Stimulated activated CD8-positive, alpha-beta memory T cell treated with anti-CD3 and anti-CD28 coated beads, Interleukin-4, amount 100 ng/mL, for 24 hours (primary cell): ENCODE results near the gene KMT2E.
"Not testable (repeated sequence)": the region's sequence is repeated elsewhere in the genome, so short reads cannot be mapped to it uniquely, and the experiment has no call there.

Source experiments
- DNase-seq: peaks from one replicate; pipeline ENCODE4 v3.0.0-alpha.2; 2020; ENCODE audit warnings: low read depth

KMT2E gene

GRCh38 chr7:105013816-105014692 is at the start of gene KMT2E:
KMT2E (plus strand) TSS chr7:105014205; CDS start chr7:105040953, 26,748 bp downstream.
- DNase-seq, result peak; percentile 86

GRCh38 chr7:104964626-104965236 is 49.3 kb upstream of the KMT2E start:
- DNase-seq, result no peak

GRCh38 chr7:104966022-104966421 is 48.0 kb upstream of the KMT2E start:
- DNase-seq, result no peak

GRCh38 chr7:104967088-104967487 is 46.9 kb upstream of the KMT2E start:
- no peak for DNase-seq

- no peak for DNase-seq
Observed at GRCh38 chr7:104967595-104967994, 46.4 kb upstream of the KMT2E start.

GRCh38 chr7:104968648-104969047 is 45.4 kb upstream of the KMT2E start:
- no peak for DNase-seq

GRCh38 chr7:104969183-104969582 is 44.8 kb upstream of the KMT2E start:
- DNase-seq, result no peak

- DNase-seq, result no peak
Observed at GRCh38 chr7:104971290-104972071, 42.5 kb upstream of the KMT2E start.

GRCh38 chr7:104972500-104972899 is 41.5 kb upstream of the KMT2E start:
- no peak for DNase-seq

GRCh38 chr7:104973227-104973626 is 40.8 kb upstream of the KMT2E start:
- DNase-seq, result no peak

- DNase-seq, result no peak
Observed at GRCh38 chr7:104973909-104974415, 40.0 kb upstream of the KMT2E start.

GRCh38 chr7:104975553-104975952 is 38.5 kb upstream of the KMT2E start:
- not testable (repeated sequence) for DNase-seq

GRCh38 chr7:104976966-104977636 is 36.9 kb upstream of the KMT2E start:
- no peak for DNase-seq

- DNase-seq, result no peak
Observed at GRCh38 chr7:104978460-104978859, 35.5 kb upstream of the KMT2E start.

- DNase-seq, result no peak
Observed at GRCh38 chr7:104979167-104979841, 34.7 kb upstream of the KMT2E start.

- DNase-seq, result no peak
Observed at GRCh38 chr7:104980440-104980839, 33.6 kb upstream of the KMT2E start.

- no peak for DNase-seq
Observed at GRCh38 chr7:104980841-104981671, 32.9 kb upstream of the KMT2E start.

GRCh38 chr7:104981672-104982037 is 32.4 kb upstream of the KMT2E start:
- DNase-seq, result no peak

GRCh38 chr7:104982308-104983075 is 31.5 kb upstream of the KMT2E start:
- no peak for DNase-seq
